LNCAP (cell line): ENCODE results near the gene KLHL26.

Experiments
- TF ChIP-seq, protein P1 (sequence below): fragments of 450-650 bp; IDR thresholded peaks from 2 replicates; pipeline ENCODE4 v1.5.1; 2017; ENCODE audit warnings: mild to moderate bottlenecking

The KLHL26 gene

DNA sequence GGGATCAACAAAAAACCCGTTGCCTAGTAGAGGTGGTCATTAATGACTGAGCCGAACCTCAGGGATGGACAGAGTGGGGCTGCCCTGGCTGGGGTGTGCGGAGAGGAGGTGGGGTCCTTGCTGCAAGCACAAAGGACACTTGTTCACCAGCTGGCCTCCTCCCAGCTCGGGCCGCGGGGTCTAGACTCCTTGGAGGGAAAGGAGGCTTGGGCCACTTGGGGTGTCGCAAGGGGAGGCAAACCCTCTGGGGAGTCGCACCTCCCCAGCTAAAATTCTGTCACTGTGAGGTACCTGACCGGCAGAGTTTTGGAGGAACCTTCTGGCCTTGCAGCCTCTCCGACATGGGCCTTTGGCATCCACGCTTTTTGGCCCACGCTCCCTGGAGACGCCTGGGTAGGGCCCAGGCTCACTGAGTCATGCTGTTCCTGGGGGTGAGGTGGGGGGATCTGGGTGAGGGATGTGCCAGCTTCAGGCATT lies 8.2 kb downstream of the KLHL26 start:
- TF ChIP-seq, protein P1, sequence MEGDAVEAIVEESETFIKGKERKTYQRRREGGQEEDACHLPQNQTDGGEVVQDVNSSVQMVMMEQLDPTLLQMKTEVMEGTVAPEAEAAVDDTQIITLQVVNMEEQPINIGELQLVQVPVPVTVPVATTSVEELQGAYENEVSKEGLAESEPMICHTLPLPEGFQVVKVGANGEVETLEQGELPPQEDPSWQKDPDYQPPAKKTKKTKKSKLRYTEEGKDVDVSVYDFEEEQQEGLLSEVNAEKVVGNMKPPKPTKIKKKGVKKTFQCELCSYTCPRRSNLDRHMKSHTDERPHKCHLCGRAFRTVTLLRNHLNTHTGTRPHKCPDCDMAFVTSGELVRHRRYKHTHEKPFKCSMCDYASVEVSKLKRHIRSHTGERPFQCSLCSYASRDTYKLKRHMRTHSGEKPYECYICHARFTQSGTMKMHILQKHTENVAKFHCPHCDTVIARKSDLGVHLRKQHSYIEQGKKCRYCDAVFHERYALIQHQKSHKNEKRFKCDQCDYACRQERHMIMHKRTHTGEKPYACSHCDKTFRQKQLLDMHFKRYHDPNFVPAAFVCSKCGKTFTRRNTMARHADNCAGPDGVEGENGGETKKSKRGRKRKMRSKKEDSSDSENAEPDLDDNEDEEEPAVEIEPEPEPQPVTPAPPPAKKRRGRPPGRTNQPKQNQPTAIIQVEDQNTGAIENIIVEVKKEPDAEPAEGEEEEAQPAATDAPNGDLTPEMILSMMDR = no peak

DNA sequence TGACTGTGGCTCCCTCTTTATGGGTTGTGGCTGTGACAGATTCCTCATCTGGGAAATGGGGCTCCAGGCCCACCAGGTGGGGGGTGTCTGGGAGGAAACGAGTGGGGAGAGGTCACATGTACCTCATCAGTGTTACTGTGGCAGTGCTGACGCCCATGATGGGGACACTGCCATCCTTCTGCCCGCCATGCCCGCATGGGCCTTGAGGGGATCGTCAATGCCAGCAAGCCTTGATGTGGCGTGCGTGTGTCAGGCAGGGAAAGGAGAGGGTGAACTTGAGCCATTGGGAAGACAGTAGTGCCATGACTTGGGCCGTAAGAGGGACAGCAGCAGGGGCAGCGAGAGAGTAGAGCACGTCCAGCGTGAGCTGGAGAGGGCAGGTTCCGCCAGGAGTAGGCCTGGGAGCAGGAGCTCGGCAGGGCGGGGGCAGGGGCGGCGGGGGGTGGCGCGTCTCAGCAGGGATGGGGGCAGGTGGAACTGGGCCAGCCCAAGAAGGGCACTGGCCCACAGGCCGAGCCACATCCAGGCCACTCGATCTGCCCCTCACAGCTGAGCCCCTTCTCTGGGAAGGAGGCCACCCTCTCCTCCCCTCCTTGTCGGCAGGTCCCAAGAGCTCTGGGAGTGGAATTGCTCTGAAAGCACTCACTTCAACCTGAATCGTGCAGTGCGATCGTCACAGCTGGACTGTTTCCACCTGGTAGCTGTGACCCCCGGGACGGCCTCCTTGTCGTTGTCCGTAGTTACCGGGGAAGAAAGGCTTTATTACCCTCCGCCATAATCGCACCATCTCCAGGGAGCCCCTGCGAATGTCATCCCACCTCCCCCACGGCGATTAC lies 9.9 kb downstream of the KLHL26 start:
- TF ChIP-seq, protein P1 = no peak

DNA sequence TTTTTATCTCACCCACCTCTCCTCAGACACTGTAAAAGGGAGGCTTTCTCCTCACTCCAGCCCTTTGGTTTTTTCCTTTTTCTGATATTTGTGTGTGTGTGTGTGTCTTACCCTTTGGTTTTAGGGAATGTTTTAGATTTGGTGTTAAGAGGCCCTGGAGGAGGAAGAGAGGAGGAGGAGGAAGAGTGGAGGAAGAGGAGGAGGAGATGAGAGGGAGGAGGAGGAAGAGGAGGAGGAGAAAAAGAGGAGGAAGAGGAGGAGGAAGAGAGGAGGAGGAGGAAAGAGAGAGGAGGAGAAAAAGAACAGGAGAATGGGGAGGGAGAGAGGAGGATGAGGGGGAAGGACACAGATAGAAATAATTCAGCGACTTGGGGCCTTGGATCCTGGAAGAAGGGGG lies 10.5 kb downstream of the KLHL26 start:
- TF ChIP-seq, protein P1 = no peak

DNA sequence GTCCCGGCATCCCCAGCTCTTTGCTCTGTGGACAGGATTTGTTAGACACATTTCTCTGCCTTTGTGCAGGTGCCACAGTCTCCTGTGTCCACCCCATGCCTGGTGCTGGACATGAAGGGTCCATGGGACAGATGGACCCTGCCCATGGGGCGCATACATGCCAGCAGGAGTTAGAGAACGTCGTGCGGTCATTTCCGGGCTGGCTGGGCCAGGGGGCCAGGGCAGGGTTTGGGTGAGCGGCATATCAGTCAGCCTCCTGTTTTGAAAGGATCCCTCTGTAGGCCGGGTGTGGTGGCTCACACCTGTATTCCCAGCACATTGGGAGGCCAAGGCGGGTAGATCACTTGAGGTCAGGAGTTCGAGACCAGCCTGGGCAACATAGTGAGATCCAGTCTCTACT lies 11.0 kb downstream of the KLHL26 start:
- TF ChIP-seq, protein P1 = no peak

DNA sequence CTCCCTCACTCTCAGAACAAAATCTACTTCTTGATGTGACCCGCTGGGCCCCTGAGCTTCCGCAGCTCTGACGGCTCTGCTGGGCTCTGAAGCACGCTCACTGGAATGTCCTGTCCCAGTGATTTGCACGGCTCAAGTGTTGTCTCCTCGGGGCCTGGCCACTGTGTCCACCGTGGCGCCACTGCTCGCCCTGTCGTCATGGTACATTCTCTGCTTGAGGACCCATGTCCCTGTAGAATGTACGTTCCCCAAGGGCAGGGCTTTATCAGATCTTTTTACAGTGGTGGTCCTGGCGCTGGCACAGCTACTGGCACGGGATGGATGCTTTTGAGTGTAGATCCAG lies 12.1 kb downstream of the KLHL26 start:
- TF ChIP-seq, protein P1 = no peak

DNA sequence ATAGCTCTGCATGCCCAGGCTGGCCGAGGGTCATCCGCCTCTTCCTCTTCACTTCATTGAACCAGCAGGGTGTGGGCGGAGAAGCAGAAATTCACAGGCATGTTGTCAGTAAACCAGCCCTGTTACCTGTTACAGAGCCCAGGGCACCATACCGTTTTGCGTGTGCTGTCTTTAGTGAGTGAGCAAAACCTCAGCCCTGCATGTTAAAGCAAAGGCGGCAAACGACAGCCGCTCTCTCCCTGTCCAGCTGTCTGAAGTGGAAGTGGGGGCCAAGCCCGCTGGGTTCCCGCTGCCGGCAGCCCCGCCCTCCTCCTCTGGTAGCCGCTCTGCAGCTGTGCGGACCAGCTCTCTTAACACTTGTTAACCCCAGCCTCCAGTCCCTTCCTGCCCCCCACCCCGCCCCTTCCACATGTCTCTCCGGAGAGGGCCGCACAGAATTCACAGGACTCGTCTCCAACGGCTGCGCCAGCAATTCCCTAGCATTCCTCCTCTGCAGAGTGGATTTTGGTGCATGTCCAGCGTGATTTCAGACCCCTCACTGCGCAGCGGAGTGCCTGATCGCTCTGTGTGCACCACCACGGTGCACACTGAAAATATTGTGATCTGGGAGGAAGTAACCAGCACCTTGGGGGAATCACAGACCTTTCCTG lies 12.7 kb downstream of the KLHL26 start:
- TF ChIP-seq, protein P1 = no peak

DNA sequence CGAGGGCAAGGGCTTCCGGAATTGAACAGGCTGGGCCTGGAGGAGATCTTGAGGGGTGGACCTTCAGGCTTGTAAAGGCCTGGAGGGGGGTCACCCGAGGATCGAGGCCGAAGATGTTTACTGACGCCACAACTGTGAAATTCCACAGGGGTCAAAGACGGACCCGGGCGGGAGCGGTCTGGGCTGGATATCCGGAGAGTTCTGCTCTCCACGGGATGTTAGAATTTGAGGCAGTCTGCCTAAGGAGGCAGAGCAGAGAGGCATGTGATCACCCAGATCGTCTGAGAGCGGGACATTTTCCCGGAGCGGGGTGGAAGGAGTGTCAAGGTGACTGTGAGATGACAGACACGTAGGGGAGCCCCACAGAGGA lies 13.2 kb downstream of the KLHL26 start:
- TF ChIP-seq, protein P1 = no peak
